HEK293T (cell line): ENCODE data around the gene CAMK1.

ENCODE experiments used
- ARNT ChIP-seq: fragments of 450-650 bp; IDR thresholded peaks from 2 replicates; pipeline ENCODE4 v1.6.1; 2017; ENCODE audit warnings: mild to moderate bottlenecking
- BHLHE40 ChIP-seq: fragments of 450-650 bp; IDR thresholded peaks from 2 replicates; pipeline ENCODE4 v1.6.1; 2016; ENCODE audit warnings: mild to moderate bottlenecking, moderate library complexity, borderline replicate concordance
- FOXA1 ChIP-seq: fragments of 450-650 bp; IDR thresholded peaks from 2 replicates; pipeline ENCODE4 v1.6.1; 2016; ENCODE audit warnings: mild to moderate bottlenecking
- FOXK2 ChIP-seq: fragments of 450-650 bp; IDR thresholded peaks from 2 replicates; pipeline ENCODE4 v1.6.1; 2016; ENCODE audit warnings: mild to moderate bottlenecking
- L3MBTL2 ChIP-seq: fragments of 450-650 bp; conservative IDR thresholded peaks from 2 replicates; pipeline ENCODE4 v1.6.1; 2016; ENCODE audit warnings: mild to moderate bottlenecking
- NFRKB ChIP-seq: fragments of 450-650 bp; IDR thresholded peaks from 2 replicates; pipeline ENCODE4 v1.6.1; 2016; ENCODE audit warnings: mild to moderate bottlenecking, moderate library complexity
- SP1 ChIP-seq: fragments of 450-650 bp; IDR thresholded peaks from 2 replicates; pipeline ENCODE4 v1.6.1; 2017
- SUZ12 ChIP-seq: fragments of 450-650 bp; IDR thresholded peaks from 2 replicates; pipeline ENCODE4 v1.6.1; 2016; ENCODE audit warnings: mild to moderate bottlenecking
- TARDBP ChIP-seq: fragments of 450-650 bp; IDR thresholded peaks from 2 replicates; pipeline ENCODE4 v1.6.1; 2016

DNA sequence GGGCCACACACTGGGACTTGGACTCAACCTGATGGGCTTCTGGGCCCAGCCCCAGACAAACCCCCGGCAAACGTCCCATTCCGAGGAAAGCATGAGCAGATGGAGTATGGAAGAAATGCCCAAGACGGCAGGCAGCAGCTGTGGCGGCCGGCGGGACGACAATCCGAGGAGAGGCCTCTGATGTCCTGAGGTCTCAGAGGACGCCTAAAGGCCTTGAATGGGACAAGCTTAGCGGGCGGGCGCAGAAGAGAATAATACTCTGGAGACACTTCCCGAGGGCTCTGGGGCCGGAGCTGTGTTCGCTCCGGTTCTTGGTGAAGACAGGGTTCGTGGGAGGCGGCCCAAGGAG lies 20.5 kb downstream of the CAMK1 start:
- TF ChIP-seq NFRKB (no peak), ARNT (no peak), FOXA1 (no peak), SP1 (no peak), FOXK2 (no peak), BHLHE40 (no peak), L3MBTL2 (no peak), TARDBP (no peak), SUZ12 (no peak)
